Activated CD8-positive, alpha-beta memory T cell treated with anti-CD3 and anti-CD28 coated beads for 4 hours (primary cell): ENCODE results near the gene PIAS3.
"Not testable (repeated sequence)": the region's sequence is repeated elsewhere in the genome, so short reads cannot be mapped to it uniquely, and the experiment has no call there.

Experiments used
- DNase-seq, 2 donors: peaks; one replicate each; pipeline ENCODE4 v3.0.0-alpha.2; 2020; ENCODE audit warnings: low read depth in 2 of 2

PIAS3 gene

DNA sequence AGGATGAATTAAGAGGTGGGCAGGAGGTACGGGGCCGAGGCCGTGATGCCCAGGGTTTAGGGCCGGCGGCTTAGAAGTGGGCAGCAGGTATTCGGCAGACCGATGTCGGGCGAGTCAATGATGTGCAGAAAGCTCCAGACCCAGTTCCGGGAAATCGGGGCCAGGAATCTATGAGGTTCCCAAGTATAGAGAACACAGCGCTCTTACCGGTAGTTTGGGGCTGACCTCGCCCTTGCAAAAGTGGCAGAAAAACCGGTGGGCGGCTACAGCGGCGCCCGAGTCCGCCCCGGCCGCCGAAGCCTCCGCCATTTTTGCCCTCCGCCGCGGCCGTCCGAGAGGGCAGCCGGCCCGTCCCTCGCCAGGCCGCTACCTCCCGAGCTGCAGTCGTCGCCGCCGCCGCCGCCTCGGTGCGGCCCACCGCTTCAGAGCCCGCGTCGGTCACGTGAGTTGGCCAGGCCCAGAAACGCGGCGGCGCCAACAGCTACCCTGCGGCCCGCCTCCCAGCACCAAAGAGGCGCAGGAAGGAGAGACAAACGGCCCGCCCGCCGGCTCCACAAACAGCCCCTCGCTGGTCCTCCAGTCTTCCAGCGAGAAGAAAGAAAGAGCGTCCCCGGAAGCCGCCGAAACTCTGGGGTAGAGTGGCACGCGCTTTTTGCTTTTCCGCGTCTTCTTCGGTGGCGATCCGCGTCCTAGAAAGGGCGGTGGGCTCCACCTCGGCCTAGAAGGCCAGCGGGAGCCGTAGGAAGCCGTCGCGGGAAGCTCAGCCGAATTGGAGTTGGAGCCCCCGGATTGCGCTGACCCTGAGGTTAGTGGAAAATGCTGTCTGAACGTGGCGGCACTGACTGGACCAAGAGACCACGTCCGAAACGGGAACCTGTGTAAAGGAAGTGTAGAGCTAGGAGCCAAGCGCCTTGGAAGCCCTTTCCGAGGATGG is 35.0 kb downstream of the PIAS3 start, which contains the start of the genes POLR3C and RNF115:
Gene POLR3C, plus strand, starts transcription at position 636 of the 934 bp plus-strand sequence. CDS start 1,577 bp downstream, outside the sequence.
Gene RNF115, minus strand, starts transcription at position 531 of the 934 bp plus-strand sequence. Its CDS starts 222 bp downstream, at position 309.
- DNase-seq: peak; percentile 65 to 73

DNA sequence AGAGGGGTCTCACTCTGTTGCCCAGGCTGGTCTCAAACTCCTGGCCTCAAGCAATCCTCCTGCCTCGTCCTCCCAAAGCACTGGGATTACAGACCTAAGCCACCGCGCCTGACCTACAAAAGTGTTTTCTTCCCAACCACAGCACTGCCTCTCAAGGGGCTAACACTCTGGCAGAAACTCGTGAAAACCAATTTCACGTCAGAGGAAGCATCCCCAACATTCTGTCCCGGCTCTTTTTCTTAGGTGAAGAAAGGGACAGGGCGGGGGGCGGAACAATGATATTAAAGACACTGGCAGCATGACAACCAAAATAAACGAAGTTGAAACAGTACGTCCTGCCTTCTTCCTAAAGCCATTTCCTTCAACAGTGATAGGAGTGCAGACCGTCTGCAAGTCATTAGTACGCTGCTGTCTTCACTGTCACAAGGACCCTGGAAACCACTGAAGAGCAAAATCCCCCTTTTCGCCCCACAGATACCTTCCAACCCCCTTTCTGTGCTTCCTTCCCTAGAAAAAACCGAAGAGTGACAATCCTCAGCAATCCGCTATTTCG is 36.0 kb downstream of the PIAS3 start:
- DNase-seq: not testable (repeated sequence)

DNA sequence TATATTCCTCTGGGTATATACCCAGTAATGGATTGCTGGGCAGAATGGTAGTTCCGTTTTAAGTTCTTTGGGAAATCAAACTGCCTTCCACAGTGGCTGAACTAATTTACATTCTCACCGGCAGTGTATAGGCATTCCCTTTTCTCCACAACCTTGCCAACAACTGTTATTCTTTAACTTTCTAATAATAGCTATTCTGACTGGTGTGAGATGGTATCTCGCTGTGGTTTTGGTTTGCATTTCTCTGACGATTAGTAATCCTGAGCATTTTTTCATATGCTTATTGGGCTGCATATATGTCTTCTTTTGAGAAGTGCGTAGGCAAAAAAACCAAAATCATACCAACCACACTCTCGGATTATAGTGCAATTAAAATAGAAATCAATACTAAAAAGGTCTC is 40.8 kb downstream of the PIAS3 start:
- not testable (repeated sequence) for DNase-seq

DNA sequence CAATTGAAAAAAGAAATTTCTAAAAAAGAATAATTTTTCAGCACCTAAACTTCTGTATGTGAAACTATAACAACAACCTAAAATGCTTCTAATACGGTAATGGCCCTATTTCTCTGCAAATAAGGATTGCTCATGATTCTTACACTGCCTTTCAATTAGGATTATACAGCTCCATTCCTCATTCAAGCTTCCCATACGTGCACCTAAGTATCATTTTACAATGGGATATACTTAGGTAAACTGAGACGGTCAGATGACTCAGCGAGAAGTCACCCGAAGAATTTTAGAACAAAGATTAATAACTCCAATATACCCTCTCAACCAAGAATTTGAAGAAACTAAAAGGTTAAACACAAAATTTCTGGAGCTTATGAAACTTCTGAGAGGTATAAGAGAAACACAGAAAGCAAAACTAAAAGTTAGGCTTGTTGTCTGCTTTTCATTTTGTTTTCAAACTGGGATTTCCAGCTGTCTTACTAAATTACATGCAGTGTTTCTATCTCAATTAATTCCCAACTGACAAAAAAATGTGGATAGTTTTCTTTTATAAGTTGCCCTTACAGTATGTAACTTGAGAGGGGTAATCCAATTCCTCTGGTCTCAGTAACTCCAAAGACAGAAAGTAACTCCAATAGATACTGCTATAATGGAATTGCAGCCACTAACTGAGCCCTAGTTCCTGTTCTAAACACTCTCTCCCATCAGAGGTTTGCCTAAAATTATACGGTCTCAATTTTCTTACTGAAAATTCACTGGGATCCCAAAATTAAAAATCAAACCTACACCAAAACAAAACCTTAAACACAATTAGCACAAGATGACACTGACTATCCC is 45.7 kb downstream of the PIAS3 start:
- not testable (repeated sequence) for DNase-seq

DNA sequence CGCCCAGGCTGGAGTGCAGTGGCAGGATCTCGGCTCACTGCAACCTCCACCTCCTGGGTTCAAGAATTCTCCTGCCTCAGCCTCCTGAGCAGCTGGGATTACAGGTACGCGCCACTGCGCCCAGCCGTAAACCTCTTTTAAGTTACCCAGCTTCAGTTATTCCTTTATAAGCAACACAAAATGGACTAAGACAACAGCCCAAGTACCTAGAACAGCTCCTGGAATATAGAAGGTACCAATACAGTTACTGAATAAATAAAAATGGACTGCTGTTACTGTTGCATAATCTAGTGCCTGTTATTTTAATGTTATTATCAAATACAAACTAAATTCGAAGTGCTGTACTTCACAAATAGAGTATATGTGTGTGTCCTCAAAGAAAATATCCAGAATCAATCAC is 52.0 kb downstream of the PIAS3 start:
- no peak for DNase-seq

DNA sequence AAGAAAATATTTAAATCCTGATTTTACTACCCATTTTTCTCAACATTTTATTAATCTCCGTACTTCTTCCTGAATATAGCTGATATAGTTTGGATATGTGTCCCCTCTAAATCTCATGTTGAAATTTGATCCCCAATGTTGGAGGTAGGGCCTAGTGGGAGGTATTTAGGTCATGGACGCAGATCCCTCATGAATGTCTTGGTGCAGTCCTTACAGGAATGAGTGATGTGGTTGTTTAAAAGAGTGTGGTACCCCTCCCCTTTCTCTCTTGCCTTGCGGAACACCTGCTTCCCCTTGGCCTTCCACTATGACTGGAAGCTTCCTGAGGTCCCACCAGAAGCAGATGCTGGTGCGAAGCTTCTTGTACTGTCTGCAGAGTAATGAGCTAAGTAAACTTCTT is 52.5 kb downstream of the PIAS3 start:
- DNase-seq: no peak

DNA sequence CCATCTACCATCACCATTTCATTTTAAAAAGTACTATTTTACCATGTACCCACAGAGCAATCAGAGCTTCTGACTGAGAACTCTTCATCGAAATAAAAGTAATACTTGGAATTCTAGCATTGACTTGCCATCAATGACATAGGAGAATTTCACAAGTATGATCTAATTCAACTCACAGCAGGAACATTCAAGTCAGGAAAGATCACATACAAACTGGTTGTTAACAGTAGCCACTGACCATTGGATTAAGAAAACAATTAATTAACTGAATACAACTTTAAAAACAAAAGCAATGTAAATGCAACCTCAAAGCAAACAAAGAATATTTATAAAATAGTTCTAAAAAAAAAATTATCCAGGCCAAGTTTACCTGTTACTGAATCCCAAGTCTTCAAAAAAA is 53.8 kb downstream of the PIAS3 start:
- no peak for DNase-seq

DNA sequence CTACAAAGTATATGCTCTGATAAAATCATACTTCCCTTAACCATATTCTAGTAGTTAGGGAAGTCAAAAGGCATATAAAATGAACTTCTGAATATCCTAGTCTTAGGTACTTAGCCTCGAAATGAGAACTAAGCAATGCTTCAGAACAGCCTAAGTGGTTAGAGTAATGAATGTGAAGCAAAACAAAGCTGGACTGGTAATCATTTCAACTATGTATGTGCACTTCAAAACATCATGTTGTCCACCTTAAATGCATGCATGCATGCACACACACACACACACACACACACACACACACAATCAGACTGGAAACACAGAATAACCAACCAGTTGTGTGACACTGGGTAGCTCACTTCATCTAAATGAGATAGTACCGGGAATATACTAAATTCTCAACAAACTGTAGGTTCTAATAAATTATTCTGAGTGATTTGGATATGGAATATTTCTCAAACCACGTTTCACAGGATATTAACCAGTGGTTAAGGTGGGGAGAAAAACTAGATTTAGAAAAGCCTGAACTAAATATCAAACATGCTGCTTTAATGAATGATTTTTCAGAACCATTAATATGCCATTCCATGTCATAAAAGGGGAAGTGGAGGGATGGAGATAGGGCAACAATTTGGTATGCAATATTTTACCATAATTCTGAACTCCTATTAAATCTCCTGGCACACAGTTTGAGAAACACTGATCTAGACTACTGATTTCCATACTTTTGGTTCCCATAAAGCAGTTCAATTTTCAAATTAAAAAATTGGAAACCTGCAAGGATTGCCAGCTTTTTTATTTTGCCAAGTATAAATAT is 54.4 kb downstream of the PIAS3 start:
- no peak for DNase-seq

DNA sequence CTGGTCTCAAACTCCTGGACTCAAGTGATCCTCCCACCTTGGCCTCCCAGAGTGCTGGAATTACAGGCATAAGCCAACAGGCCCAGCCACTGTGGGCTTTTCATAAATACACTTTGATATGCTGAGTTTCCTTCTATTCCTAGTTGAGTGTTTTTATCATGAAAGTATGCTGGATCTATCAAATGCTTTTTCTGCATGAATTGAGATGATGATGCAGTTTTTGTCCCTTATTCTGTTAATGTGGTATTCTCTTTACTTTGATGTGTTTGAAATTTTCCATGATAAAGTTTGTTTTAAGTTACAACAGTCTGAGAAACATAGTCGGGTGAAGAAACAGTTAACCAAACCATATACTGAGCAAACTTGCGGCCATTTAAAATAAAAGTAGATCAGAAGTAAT is 59.1 kb downstream of the PIAS3 start:
- DNase-seq: no peak
